ENCODE data around the gene COX6A2. TPM values are rescaled to one million over a fixed set of nuclear protein-coding genes. Genes with fewer than 3 reads are reported as not detected.
"Not testable (repeated sequence)": the region's sequence is repeated elsewhere in the genome, so short reads cannot be mapped to it uniquely, and the experiment has no call there.

Gene COX6A2
- total and polyA plus RNA-seq, 4 donors, result 0.84 to 36.7 (median 8.0) TPM; not detected in 1

DNA sequence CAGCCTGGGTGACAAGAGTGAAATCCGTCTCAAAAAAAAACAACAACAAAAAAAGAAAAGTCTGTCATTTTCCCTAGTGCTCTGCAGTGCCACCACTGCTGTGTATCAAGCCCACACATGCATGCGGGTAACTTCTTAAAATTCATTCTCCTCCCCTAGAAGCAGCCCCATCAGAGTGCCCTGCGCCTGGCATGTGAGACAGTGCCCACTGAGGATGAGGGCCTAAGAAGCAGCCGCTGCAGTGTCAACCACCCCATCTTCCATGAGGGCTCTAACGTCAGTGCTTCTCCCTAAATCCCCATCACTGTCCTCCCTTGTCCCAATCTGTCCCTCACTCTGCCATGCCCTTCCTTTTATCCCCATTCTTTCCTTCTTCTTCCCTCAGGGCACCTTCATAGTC, 10.2 kb downstream of the COX6A2 start:
- WGBS, result 89% methylated on average over 5 of the region's 5 CpGs
- no peaks in the 10 kb centered on the region for H3K4me1 ChIP-seq (ENCODE audit: control insufficient read depth in 4 of 4, insufficient read depth in 4 of 4, low read length in 3 of 4)
- no peak overlapping the region for H3K27ac ChIP-seq (ENCODE audit: low read depth in 1 of 2, low read length in 2 of 2)
- H3K9me3 ChIP-seq (ENCODE audit: control insufficient read depth in 4 of 4, low read length in 3 of 4), result peaks cover 0 to 1% (median 0%) of the 10 kb centered on the region in 4 donors
- no peak overlapping the region for H3K4me3 ChIP-seq (ENCODE audit: low read depth in 1 of 3, low read length in 3 of 3)
- DNase-seq (ENCODE audit: low spot score), result no peak
- no peaks in the 10 kb centered on the region for H3K36me3 ChIP-seq (ENCODE audit: control insufficient read depth in 4 of 4, insufficient read depth in 3 of 4, low read depth in 1 of 4, low read length in 3 of 4)
- H3K9ac ChIP-seq (ENCODE audit: low read depth in 1 of 2, low read length in 2 of 2), result no peak overlapping the region
- H3K27me3 ChIP-seq (ENCODE audit: control insufficient read depth in 4 of 4, insufficient read depth in 4 of 4, low read length in 3 of 4), result no peaks in the 10 kb centered on the region
- TF ChIP-seq JUND (IDR thresholded peaks at IDR 0.05) (no peak), FOXA1 (IDR thresholded peaks at IDR 0.05) (no peak), SP1 (IDR thresholded peaks at IDR 0.05) (no peak), HNF4A (conservative IDR thresholded peaks at IDR 0.05) (no peak), TAF1 (conservative IDR thresholded peaks at IDR 0.05) (no peak), RAD21 (IDR thresholded peaks at IDR 0.05) (no peak), FOXA2 (IDR thresholded peaks at IDR 0.05) (no peak), EGR1 (IDR thresholded peaks at IDR 0.05; ENCODE audit: low read depth in 2 of 2) (no peak), RXRA (IDR thresholded peaks at IDR 0.05) (no peak), GABPA (IDR thresholded peaks at IDR 0.05 in 1 of 2, conservative IDR thresholded peaks at IDR 0.05 in 1 of 2) (no peak)
- TF ChIP-seq, protein P1, sequence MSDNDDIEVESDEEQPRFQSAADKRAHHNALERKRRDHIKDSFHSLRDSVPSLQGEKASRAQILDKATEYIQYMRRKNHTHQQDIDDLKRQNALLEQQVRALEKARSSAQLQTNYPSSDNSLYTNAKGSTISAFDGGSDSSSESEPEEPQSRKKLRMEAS (IDR thresholded peaks at IDR 0.05), result no peak
- TF ChIP-seq, protein P2, sequence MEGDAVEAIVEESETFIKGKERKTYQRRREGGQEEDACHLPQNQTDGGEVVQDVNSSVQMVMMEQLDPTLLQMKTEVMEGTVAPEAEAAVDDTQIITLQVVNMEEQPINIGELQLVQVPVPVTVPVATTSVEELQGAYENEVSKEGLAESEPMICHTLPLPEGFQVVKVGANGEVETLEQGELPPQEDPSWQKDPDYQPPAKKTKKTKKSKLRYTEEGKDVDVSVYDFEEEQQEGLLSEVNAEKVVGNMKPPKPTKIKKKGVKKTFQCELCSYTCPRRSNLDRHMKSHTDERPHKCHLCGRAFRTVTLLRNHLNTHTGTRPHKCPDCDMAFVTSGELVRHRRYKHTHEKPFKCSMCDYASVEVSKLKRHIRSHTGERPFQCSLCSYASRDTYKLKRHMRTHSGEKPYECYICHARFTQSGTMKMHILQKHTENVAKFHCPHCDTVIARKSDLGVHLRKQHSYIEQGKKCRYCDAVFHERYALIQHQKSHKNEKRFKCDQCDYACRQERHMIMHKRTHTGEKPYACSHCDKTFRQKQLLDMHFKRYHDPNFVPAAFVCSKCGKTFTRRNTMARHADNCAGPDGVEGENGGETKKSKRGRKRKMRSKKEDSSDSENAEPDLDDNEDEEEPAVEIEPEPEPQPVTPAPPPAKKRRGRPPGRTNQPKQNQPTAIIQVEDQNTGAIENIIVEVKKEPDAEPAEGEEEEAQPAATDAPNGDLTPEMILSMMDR (IDR thresholded peaks at IDR 0.05; ENCODE audit: low read depth, low read length, missing input control), result no peak
- TF ChIP-seq, protein P3, sequence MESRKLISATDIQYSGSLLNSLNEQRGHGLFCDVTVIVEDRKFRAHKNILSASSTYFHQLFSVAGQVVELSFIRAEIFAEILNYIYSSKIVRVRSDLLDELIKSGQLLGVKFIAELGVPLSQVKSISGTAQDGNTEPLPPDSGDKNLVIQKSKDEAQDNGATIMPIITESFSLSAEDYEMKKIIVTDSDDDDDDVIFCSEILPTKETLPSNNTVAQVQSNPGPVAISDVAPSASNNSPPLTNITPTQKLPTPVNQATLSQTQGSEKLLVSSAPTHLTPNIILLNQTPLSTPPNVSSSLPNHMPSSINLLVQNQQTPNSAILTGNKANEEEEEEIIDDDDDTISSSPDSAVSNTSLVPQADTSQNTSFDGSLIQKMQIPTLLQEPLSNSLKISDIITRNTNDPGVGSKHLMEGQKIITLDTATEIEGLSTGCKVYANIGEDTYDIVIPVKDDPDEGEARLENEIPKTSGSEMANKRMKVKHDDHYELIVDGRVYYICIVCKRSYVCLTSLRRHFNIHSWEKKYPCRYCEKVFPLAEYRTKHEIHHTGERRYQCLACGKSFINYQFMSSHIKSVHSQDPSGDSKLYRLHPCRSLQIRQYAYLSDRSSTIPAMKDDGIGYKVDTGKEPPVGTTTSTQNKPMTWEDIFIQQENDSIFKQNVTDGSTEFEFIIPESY (IDR thresholded peaks at IDR 0.05), result no peak
- TF ChIP-seq, protein P4, sequence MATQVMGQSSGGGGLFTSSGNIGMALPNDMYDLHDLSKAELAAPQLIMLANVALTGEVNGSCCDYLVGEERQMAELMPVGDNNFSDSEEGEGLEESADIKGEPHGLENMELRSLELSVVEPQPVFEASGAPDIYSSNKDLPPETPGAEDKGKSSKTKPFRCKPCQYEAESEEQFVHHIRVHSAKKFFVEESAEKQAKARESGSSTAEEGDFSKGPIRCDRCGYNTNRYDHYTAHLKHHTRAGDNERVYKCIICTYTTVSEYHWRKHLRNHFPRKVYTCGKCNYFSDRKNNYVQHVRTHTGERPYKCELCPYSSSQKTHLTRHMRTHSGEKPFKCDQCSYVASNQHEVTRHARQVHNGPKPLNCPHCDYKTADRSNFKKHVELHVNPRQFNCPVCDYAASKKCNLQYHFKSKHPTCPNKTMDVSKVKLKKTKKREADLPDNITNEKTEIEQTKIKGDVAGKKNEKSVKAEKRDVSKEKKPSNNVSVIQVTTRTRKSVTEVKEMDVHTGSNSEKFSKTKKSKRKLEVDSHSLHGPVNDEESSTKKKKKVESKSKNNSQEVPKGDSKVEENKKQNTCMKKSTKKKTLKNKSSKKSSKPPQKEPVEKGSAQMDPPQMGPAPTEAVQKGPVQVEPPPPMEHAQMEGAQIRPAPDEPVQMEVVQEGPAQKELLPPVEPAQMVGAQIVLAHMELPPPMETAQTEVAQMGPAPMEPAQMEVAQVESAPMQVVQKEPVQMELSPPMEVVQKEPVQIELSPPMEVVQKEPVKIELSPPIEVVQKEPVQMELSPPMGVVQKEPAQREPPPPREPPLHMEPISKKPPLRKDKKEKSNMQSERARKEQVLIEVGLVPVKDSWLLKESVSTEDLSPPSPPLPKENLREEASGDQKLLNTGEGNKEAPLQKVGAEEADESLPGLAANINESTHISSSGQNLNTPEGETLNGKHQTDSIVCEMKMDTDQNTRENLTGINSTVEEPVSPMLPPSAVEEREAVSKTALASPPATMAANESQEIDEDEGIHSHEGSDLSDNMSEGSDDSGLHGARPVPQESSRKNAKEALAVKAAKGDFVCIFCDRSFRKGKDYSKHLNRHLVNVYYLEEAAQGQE (IDR thresholded peaks at IDR 0.05), result no peak
- TF ChIP-seq, protein P5, sequence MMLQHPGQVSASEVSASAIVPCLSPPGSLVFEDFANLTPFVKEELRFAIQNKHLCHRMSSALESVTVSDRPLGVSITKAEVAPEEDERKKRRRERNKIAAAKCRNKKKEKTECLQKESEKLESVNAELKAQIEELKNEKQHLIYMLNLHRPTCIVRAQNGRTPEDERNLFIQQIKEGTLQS (IDR thresholded peaks at IDR 0.05), result no peak

DNA sequence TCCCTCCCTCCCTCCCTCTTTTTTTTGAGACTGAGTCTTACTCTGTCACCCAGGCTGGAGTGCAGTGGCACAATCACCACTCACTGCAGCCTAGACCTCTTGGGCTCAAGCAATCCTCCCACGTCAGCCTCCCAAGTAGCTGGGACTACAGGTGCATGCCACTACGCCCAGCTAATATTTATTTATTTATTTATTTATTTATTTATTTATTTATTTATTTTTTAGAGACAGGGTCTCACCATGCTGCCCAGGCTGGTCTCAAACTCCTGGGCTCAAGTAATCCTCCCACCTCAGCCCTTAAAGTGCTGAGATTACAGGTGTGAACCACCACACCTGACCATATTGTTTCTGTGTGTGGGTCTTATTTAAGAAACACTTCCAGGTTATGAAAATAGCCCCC, 11.1 kb downstream of the COX6A2 start:
- H3K9me3 ChIP-seq (ENCODE audit: control insufficient read depth in 4 of 4, low read length in 3 of 4); H3K27me3 ChIP-seq (ENCODE audit: control insufficient read depth in 4 of 4, insufficient read depth in 4 of 4, low read length in 3 of 4); H3K36me3 ChIP-seq (ENCODE audit: control insufficient read depth in 4 of 4, insufficient read depth in 3 of 4, low read depth in 1 of 4, low read length in 3 of 4); H3K9ac ChIP-seq (ENCODE audit: low read depth in 1 of 2, low read length in 2 of 2); DNase-seq (ENCODE audit: low spot score); H3K27ac ChIP-seq (ENCODE audit: low read depth in 1 of 2, low read length in 2 of 2); H3K4me3 ChIP-seq (ENCODE audit: low read depth in 1 of 3, low read length in 3 of 3); H3K4me1 ChIP-seq (ENCODE audit: control insufficient read depth in 4 of 4, insufficient read depth in 4 of 4, low read length in 3 of 4): not testable (repeated sequence)
- 82% methylated on average over 2 of the region's 2 CpGs for WGBS

All from liver (tissue), 9 donors.